ENCODE results near the gene MSANTD1.

Gene MSANTD1

DNA sequence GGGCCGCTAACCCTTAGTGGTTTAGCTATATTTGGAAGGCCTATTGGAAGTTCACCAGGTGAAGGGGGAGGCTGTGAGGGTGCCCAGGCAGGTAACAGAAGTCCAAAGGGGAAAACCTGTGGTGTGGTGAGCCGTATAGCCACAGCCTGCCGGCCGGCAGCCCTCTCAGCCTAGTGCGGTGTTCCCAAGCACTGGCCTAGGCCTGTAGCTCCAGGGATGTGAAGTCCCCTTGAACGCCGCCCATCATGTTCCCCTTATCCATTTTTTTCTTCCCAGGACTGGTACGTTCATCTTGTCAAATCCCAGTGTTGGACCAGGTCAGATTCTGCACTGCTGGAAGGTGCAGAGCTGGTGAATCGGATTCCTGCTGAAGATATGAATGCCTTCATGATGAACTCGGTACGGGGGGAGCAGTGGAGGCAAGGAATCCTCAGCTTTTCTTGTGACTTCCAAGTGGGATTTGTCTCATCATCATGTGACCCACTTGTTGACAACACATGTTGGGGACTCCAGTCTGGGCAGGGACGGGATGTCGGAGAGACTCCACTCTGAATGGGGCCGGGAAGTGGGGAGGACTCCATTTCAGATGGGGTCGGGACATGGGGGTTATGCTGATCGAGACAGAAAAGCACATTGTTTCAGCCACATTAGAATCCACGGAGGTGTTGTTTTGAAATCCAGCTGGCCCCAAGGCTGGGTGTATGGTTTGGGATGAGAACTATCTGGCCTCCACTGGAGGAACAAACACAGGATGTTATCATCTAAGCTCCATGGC, 39.2 kb upstream of the MSANTD1 start:
- TF ChIP-seq, protein P1, sequence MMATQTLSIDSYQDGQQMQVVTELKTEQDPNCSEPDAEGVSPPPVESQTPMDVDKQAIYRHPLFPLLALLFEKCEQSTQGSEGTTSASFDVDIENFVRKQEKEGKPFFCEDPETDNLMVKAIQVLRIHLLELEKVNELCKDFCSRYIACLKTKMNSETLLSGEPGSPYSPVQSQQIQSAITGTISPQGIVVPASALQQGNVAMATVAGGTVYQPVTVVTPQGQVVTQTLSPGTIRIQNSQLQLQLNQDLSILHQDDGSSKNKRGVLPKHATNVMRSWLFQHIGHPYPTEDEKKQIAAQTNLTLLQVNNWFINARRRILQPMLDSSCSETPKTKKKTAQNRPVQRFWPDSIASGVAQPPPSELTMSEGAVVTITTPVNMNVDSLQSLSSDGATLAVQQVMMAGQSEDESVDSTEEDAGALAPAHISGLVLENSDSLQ (IDR thresholded peaks at IDR 0.05): no peak
- TF ChIP-seq FOXK2 (IDR thresholded peaks at IDR 0.05): no peak
- ChIA-PET CTCF (no interaction called here), POLR2A (no interaction called here)
- no peak for DNase-seq (ENCODE audit: extremely low spot score)

DNA sequence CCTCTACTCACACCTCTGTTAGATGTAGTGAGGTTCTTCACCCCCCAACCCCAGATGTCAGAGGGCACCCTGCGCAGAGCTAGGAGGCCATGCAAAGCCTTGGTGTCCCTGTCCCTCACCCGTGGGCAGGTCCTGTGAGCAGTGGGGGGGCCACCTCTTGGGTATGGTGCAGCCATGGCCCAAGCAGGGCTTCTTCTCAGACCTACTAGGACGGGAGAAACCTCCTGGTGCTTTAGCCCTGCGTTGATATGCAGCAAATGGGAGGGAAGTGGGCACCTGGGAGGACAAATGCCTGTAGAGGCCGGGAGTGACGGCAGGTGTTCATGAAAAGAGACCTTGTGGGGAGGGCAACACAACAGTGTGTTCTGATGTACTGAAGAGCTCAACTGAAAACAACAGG, 38.5 kb upstream of the MSANTD1 start:
- DNase-seq (ENCODE audit: extremely low spot score): no peak
- ChIA-PET POLR2A (no interaction called here), CTCF (no interaction called here)
- no peak for TF ChIP-seq ZNF384 (IDR thresholded peaks at IDR 0.05)
- TF ChIP-seq FOXA1 (IDR thresholded peaks at IDR 0.05): no peak
- TF ChIP-seq CTBP1 (IDR thresholded peaks at IDR 0.05; ENCODE audit: borderline replicate concordance): no peak
- TF ChIP-seq L3MBTL2 (conservative IDR thresholded peaks at IDR 0.05): no peak
- TF ChIP-seq LEF1 (IDR thresholded peaks at IDR 0.05; ENCODE audit: borderline replicate concordance): no peak
- TF ChIP-seq ELF4 (IDR thresholded peaks at IDR 0.05): no peak
- TF ChIP-seq SUZ12 (IDR thresholded peaks at IDR 0.05): no peak
- TF ChIP-seq HDGF (IDR thresholded peaks at IDR 0.05; ENCODE audit: borderline replicate concordance): no peak
- TF ChIP-seq FOXK2 (IDR thresholded peaks at IDR 0.05): no peak
- TF ChIP-seq BHLHE40 (IDR thresholded peaks at IDR 0.05; ENCODE audit: borderline replicate concordance): no peak
- TF ChIP-seq FOXM1 (IDR thresholded peaks at IDR 0.05; ENCODE audit: borderline replicate concordance): no peak

DNA sequence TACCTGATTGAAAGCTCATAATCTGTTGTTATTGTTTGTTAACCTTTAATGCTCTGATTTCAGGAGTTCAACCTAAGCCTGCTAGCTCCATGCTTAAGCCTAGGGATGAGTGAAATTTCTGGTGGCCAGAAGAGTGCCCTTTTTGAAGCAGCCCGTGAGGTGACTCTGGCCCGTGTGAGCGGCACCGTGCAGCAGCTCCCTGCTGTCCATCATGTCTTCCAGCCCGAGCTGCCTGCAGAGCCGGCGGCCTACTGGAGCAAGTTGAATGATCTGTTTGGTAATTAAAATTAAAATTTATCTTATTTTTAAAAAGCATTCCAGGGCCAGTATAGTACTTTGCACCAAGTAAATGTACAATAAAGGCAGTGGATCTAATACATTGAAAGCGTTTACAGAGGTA, 37.1 kb upstream of the MSANTD1 start:
- TF ChIP-seq FOXA1 (IDR thresholded peaks at IDR 0.05): no peak
- TF ChIP-seq SUZ12 (IDR thresholded peaks at IDR 0.05): no peak
- no peak for TF ChIP-seq FOXM1 (IDR thresholded peaks at IDR 0.05; ENCODE audit: borderline replicate concordance)
- no peak for TF ChIP-seq NFRKB (IDR thresholded peaks at IDR 0.05)
- TF ChIP-seq LEF1 (IDR thresholded peaks at IDR 0.05; ENCODE audit: borderline replicate concordance): no peak
- TF ChIP-seq BHLHE40 (IDR thresholded peaks at IDR 0.05; ENCODE audit: borderline replicate concordance): no peak
- TF ChIP-seq, protein P1 (IDR thresholded peaks at IDR 0.05): no peak
- TF ChIP-seq L3MBTL2 (conservative IDR thresholded peaks at IDR 0.05): no peak
- TF ChIP-seq CTBP1 (IDR thresholded peaks at IDR 0.05; ENCODE audit: borderline replicate concordance): no peak
- no peak for TF ChIP-seq ZNF384 (IDR thresholded peaks at IDR 0.05)
- TF ChIP-seq ELF4 (IDR thresholded peaks at IDR 0.05): no peak
- TF ChIP-seq FOXK2 (IDR thresholded peaks at IDR 0.05): no peak
- DNase-seq (ENCODE audit: extremely low spot score): no peak
- CTCF ChIA-PET: no interaction called here
- POLR2A ChIA-PET: no interaction called here

DNA sequence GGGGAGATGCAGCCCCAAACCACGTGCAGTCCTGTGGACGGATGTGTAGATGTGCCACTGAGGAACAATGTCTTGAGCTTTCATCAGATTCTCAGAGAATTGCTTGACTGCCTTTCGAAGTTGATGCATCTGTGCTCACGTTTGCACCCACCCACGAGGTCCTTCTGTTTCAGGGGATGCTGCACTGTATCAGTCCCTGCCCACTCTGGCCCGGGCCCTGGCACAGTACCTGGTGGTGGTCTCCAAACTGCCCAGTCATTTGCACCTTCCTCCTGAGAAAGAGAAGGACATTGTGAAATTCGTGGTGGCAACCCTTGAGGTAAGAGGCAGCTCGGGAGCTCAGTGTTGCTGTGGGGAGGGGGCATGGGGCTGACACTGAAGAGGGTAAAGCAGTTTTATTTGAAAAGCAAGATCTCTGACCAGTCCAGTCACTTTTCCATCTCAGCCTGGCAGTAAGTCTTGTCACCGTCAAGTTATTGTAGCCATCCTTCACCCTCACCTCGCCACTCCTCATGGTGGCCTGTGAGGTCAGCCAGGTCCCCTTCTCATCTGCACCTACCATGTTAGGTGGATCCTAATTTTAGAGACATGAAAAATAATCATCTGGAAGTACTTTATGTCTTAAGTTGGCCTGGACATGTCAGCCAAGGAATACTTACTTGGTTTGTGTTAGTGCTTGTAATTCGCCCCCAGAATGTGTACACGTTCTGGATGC, 36.4 kb upstream of the MSANTD1 start:
- TF ChIP-seq ZNF384 (IDR thresholded peaks at IDR 0.05) (no peak), FOXK2 (IDR thresholded peaks at IDR 0.05) (no peak), LEF1 (IDR thresholded peaks at IDR 0.05; ENCODE audit: borderline replicate concordance) (no peak), FOXA1 (IDR thresholded peaks at IDR 0.05) (no peak), HDGF (IDR thresholded peaks at IDR 0.05; ENCODE audit: borderline replicate concordance) (no peak), CTBP1 (IDR thresholded peaks at IDR 0.05; ENCODE audit: borderline replicate concordance) (no peak), SP1 (IDR thresholded peaks at IDR 0.05) (no peak), ARNT (IDR thresholded peaks at IDR 0.05) (no peak), NFRKB (IDR thresholded peaks at IDR 0.05) (no peak), TARDBP (IDR thresholded peaks at IDR 0.05) (no peak), ELF4 (IDR thresholded peaks at IDR 0.05) (no peak), FOXM1 (IDR thresholded peaks at IDR 0.05; ENCODE audit: borderline replicate concordance) (no peak), SUZ12 (IDR thresholded peaks at IDR 0.05) (no peak)
- TF ChIP-seq, protein P1 (IDR thresholded peaks at IDR 0.05): no peak
- CTCF ChIA-PET: no interaction called here
- POLR2A ChIA-PET: no interaction called here
- DNase-seq (ENCODE audit: extremely low spot score): no peak

DNA sequence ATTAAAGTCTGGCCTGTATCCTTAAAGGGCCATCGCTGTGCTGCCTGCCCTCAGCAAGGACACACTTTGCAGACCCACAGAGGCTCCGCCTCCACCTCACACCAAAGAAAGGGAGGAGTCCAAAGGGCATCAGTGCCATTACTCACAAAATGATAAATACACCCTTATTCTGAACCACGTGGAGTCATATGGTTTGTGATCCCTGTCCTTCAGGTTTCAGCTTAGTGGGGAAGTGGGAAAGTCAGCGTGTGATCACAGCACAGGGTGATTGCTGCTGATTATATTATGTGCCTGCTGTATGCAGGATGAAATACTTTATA, 35.9 kb upstream of the MSANTD1 start:
- DNase-seq (ENCODE audit: extremely low spot score): no peak
- CTCF ChIA-PET: no interaction called here
- POLR2A ChIA-PET: no interaction called here
- TF ChIP-seq NFRKB (IDR thresholded peaks at IDR 0.05) (no peak), LEF1 (IDR thresholded peaks at IDR 0.05; ENCODE audit: borderline replicate concordance) (no peak), HDGF (IDR thresholded peaks at IDR 0.05; ENCODE audit: borderline replicate concordance) (no peak), L3MBTL2 (conservative IDR thresholded peaks at IDR 0.05) (no peak), CTBP1 (IDR thresholded peaks at IDR 0.05; ENCODE audit: borderline replicate concordance) (no peak), SP1 (IDR thresholded peaks at IDR 0.05) (no peak), ZNF384 (IDR thresholded peaks at IDR 0.05) (no peak), FOXK2 (IDR thresholded peaks at IDR 0.05) (no peak), ARNT (IDR thresholded peaks at IDR 0.05) (no peak), FOXM1 (IDR thresholded peaks at IDR 0.05; ENCODE audit: borderline replicate concordance) (no peak), FOXA1 (IDR thresholded peaks at IDR 0.05) (no peak), BHLHE40 (IDR thresholded peaks at IDR 0.05; ENCODE audit: borderline replicate concordance) (no peak), ELF4 (IDR thresholded peaks at IDR 0.05) (no peak), TARDBP (IDR thresholded peaks at IDR 0.05) (no peak), SUZ12 (IDR thresholded peaks at IDR 0.05) (no peak)
- TF ChIP-seq, protein P1 (IDR thresholded peaks at IDR 0.05): no peak

Data from HEK293T (cell line).